Fibroblast of mammary gland (primary cell): ENCODE results near the gene EPO.

Experiments
- DNase-seq: peaks from one replicate; pipeline ENCODE4 v3.0.0-alpha.2; 2010; ENCODE audit warnings: low read depth
- H3K4me3 ChIP-seq: 2 replicates; pipeline ENCODE4 v1.5.1; 2011; ENCODE audit warnings: low read depth, mild to moderate bottlenecking, low read length, moderate library complexity; ENCODE audit not compliant: control insufficient read depth
- TF ChIP-seq, protein P1 (sequence below): conservative IDR thresholded peaks from 2 replicates; pipeline ENCODE4 v1.5.1; 2011; ENCODE audit warnings: low read depth, low read length, inconsistent platforms; ENCODE audit not compliant: control insufficient read depth, insufficient read depth

EPO gene

DNA sequence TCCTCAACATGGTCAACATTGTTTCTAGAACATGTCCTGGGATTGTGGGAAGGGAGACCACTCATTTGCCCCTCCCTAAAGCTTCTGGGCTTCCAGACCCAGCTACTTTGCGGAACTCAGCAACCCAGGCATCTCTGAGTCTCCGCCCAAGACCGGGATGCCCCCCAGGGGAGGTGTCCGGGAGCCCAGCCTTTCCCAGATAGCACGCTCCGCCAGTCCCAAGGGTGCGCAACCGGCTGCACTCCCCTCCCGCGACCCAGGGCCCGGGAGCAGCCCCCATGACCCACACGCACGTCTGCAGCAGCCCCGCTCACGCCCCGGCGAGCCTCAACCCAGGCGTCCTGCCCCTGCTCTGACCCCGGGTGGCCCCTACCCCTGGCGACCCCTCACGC lies at the start of gene EPO:
Gene EPO (plus strand): TSS at position 190 of the 392 bp plus-strand sequence. CDS start 513 bp downstream, outside the sequence.
- TF ChIP-seq, protein P1, sequence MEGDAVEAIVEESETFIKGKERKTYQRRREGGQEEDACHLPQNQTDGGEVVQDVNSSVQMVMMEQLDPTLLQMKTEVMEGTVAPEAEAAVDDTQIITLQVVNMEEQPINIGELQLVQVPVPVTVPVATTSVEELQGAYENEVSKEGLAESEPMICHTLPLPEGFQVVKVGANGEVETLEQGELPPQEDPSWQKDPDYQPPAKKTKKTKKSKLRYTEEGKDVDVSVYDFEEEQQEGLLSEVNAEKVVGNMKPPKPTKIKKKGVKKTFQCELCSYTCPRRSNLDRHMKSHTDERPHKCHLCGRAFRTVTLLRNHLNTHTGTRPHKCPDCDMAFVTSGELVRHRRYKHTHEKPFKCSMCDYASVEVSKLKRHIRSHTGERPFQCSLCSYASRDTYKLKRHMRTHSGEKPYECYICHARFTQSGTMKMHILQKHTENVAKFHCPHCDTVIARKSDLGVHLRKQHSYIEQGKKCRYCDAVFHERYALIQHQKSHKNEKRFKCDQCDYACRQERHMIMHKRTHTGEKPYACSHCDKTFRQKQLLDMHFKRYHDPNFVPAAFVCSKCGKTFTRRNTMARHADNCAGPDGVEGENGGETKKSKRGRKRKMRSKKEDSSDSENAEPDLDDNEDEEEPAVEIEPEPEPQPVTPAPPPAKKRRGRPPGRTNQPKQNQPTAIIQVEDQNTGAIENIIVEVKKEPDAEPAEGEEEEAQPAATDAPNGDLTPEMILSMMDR, result no peak
- no peak within 1 kb of the TSS for H3K4me3 ChIP-seq
- no peak for DNase-seq

DNA sequence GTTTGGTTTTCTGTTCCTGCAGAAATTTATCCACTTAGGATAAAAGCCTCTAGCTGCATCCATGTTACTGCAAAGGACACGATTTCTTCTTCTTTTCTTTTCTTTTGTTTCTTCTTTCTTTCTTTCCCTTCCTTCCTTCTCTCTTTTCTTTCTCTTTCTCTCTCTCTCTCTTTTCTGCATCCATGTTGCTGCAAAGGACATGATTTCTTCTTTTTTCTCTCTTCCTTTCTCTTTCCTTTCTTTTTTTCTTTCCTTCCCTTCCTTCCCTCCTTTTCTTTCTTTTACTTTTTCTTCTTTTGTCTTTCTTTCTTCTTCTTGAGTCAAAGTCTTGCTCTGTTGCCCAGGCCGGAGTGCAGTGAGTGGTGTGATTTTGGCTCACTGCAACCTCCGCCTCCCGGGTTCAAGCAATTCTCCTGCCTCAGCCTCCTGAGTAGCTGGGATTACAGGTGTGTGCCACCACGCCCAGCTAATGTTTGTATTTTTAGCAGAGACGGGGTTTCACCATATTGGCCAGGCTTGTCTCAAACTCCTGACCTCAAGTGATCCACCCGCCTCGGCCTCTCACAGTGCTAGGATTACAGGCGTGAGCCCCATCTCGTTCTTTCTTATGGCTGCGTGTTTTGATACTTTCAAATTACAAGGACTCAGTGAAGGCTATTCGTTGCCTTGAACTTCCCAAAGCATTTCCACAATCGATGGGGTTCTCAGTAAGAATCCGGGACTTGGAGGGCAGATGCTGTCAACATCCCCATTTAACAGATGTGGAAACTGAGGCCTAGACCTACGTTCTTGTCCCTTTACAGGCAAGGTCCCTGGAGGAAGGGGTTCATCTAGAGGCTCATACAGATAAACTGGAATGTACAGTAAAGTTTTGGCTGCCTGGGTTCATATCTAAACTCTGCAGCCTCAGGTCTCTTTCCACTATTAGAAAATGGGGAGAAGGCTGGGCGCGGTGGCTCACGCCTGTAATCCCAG lies 48.6 kb upstream of the EPO start:
- no peak for DNase-seq
- TF ChIP-seq, protein P1, result no peak
- H3K4me3 ChIP-seq, result no peak overlapping the region

DNA sequence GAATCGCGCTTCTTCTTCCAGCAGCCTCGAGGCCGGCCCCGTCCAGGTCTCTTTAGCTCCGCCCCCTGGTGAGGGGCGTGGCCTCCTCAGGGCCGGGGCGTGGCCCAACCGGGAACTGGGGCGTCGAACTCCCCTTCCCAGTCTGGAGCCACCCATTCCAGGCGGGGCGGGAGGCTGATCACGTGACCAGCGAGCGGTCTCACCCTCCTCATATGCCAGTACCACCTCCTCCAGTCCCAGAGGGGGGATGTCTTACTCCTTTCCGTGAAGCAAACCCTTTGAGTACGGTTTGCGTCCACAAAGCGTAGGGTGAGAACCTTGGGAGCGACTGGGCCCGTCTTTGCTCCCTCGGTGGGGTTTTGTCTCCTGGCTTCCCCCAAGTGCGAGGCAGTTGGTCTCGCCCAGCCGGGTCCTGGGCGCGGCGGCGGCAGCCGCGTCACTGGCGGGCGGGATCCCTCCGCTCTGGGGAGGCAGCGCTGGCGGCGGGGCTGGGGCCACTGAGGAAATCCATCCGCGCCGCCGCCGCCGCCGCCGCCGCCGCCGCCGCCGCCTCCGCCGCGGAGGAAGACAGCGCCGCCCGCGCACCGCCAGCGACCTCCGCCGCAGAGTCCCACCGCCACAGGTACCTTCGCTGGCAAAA lies 46.8 kb upstream of the EPO start, which contains the start of gene GNB2:
Gene GNB2 (plus strand): TSS at position 439 of the 640 bp plus-strand sequence. CDS start 2,526 bp downstream, outside the sequence.
- H3K4me3 ChIP-seq, result peak within 1 kb of the TSS; percentile 71
- peak; percentile 99 for DNase-seq
- TF ChIP-seq, protein P1, result no peak

DNA sequence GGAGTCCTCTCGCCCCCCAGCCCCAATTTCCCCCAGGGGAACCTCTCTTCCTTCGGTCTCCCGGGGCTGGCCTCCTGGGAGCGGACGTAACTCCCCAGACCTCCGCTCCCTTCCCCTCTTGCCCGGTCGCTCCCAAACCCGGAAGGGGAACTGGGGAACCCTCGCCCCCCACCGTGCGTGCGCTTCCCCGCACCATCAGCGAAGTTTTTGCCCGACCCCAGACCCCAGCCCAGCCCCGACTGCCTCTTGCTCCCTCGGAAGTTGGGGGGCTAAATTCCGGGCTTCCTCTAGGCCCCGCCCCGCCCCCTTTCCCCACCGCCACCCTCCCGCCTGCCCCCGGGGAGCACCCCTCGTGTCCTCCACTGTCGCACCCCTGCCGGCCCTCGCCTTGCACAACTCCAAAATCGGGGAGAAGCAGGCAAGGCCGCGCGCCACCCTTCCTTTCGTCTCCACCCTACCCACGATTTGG lies 46.3 kb upstream of the EPO start:
- DNase-seq, result peak; percentile 25
- TF ChIP-seq, protein P1, result no peak
- H3K4me3 ChIP-seq, result peak overlapping the region; percentile 71

DNA sequence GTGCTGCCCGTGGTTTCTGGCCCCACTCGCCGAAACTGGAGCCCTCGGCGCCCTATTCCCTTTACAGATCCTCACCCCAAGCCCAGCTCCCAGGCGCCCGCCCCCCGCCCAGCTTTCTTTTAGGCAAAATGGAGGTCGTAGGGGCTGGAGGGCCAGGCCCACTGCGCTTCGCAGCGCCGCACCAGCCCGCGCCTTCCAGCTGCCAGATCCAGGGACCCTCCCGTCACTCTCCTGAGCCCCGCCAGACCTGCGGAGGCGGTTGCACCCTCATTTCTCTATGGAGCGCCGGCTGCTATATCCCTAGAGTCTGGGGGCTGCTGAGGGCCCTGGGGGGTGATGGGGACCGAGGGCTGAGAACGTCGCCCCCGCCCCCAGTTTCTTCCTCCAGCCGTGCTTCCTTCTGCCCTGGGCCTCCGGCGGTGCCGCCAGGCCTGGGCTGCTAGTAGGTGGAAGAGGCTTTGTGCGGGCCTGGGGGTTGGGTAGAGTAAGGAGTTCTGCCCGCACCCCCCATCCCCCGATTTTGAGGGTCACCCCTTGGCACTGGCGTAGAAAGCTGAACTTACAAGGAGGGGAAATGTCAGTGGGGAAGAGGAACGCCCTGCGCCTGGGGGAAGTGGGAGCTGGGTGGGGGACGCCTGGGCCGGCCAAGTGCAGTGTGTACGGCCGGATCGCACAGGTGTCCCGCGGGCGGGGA lies 45.7 kb upstream of the EPO start:
- TF ChIP-seq, protein P1, result no peak
- peak overlapping the region; percentile 71 for H3K4me3 ChIP-seq
- no peak for DNase-seq

DNA sequence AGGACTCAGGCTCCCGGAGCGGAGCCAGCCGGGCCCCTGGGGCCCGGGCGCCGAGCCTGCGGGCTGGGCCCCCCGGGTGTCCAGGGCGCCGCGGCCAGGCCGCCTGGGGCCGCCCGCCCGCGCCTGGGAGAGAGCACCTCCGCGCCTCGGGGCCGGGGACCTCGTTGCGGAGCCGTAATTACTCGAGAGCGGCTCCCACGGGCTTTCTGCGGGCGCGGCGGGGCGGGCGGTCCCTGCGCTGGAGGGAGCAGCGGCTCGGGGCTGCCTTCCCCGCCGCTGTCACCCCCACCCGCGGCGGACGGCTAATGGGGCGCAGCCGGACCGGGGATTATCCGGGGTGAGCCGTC lies 45.2 kb upstream of the EPO start:
- TF ChIP-seq, protein P1, result no peak
- DNase-seq, result no peak

More for the DNA sequence above, 45.2 kb upstream of the EPO start:
- peak overlapping the region; percentile 71 for H3K4me3 ChIP-seq
